AG08396 (cell line): ENCODE data around the gene LBX2.

Experiments used
- DNase-seq: peaks from one replicate; pipeline ENCODE4 v3.0.0; 2012; ENCODE audit warnings: low spot score, mixed read lengths

Gene LBX2

DNA sequence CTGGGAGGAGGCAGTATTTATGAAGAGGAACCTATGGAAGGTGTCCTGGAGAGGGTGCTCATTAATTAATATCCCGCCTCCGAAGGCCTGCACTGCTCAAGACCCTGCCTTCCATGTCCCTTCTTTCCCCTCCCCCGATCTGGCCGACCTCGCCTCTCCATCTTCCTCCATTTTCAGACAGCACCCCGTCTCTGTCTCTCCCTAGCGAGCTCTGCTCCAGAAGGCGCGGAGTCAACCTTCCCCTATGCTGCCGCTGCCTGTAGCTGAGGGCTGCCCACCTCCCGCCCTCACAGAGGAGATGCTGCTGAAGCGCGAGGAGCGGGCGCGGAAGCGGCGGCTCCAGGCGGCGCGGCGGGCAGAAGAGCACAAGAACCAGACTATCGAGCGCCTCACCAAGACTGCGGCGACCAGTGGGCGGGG is 42.3 kb downstream of the LBX2 start:
- no peak for DNase-seq

DNA sequence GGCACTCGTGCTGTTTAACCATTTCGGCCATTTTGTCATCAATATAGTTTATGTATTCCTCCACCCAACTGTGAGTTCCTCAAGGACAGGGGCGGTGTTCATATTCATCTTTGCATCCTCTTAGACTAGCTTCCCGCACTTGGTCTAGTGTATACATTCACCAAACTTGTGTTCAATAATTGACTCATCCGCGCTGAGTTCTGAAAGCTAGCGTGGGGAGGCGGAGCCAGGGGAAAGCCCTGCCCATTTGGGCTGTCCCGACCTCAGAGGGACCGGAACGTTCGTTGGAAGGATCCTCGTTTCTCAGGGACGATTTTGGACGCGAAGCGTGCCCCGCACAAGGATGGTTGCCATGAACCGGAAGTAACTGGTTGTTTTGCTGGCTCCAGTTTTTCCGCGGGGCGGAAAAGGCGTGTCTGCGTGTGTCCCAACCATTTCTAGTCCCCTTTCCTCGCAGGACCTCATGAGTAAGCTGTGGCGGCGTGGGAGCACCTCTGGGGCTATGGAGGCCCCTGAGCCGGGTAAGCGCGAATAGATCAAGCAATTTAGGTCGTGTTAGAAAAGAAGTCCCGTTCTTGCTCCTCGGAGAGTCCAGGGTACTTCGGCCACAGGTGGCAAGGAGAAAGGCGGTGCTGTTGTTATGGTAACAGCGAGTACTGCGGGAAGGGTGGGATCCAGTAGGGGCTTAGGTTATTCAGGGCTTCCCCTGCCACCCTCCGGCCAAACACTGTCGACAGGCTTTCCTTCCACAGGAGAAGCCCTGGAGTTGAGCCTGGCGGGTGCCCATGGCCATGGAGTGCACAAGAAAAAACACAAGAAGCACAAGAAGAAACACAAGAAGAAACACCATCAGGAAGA is 44.5 kb downstream of the LBX2 start, which contains the start of gene INO80B:
Gene INO80B, plus strand, starts transcription at position 434 of the 858 bp plus-strand sequence. Its CDS starts 30 bp downstream, at position 464.
- peak; percentile 91 for DNase-seq

DNA sequence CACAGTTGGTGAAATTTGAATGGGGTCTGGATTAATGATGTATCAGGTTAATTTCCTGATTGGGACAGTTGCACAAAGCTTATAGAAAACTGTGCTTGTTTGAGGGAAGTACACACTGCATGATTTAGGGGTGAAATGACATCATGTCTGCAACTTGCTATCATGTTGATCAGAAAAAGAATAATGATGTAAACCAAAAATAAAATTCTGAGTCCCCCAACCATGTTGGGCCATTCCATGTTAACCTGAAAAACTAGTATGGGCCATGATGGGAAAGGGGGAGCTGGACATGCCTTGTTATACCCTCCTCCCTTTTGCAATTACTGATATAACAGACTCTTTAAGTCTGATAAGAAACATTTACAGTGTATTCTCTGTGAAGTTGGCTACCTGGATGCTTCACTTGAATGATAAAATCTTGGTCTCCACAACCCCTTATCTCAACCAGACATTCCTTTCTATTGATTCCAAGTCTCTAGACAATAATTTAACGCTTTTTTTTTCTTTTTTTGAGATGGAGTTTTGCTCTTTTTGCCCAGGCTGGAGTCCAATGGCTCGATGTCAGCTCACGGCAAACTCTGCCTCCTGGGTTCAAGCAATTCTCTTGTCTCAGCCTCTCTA is 48.7 kb downstream of the LBX2 start:
- no peak for DNase-seq

DNA sequence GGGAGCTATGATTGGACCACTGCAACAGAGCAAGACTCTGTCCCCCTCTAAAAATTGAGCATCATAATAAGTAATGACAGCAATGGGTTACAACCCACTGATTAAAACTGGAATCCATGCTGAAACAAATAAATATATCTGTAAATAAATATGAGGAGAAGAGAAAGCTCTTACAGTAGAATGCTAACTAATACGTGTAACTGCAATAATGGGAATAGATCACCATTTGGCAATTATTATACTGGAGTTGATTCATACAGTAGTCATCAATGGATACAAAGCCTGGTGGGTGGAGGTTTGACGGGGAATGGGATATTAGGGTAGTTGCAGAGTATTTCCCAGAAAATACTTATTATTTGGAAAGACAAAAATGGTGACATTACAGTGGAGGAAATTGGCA is 50.6 kb downstream of the LBX2 start:
- DNase-seq: no peak
